ENCODE measurements around the gene AHDC1.

DNA sequence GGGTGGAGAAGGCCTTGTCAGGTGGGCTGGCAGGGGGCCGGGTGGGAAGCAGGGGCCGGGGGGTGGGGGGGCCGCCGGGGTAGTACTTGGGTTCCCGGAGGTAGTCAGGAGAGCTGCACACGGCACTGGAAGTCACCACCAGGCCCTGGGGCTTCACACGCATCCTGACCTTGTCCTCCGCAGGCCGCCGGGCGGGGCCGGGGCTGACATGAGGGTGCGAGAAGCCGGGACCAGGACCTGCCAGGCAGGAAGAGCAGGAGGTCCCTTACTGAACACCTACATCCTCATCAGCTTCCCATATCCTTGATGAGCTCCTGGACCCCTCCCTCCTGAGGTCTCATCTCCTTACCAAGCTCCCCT, 52.0 kb downstream of the AHDC1 start:
- TF ChIP-seq POLR2AphosphoS5 (IDR thresholded peaks at IDR 0.05): no peak
- TF ChIP-seq, protein P1, sequence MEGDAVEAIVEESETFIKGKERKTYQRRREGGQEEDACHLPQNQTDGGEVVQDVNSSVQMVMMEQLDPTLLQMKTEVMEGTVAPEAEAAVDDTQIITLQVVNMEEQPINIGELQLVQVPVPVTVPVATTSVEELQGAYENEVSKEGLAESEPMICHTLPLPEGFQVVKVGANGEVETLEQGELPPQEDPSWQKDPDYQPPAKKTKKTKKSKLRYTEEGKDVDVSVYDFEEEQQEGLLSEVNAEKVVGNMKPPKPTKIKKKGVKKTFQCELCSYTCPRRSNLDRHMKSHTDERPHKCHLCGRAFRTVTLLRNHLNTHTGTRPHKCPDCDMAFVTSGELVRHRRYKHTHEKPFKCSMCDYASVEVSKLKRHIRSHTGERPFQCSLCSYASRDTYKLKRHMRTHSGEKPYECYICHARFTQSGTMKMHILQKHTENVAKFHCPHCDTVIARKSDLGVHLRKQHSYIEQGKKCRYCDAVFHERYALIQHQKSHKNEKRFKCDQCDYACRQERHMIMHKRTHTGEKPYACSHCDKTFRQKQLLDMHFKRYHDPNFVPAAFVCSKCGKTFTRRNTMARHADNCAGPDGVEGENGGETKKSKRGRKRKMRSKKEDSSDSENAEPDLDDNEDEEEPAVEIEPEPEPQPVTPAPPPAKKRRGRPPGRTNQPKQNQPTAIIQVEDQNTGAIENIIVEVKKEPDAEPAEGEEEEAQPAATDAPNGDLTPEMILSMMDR (IDR thresholded peaks at IDR 0.05): no peak

Data from esophagus muscularis mucosa (tissue), 3 donors.